K562 (cell line): ENCODE data around the gene FGR. TPM values are rescaled to one million over a fixed set of nuclear protein-coding genes. Genes with fewer than 3 reads are reported as not detected.

Experiments used
- BRD9 ChIP-seq: fragments of 450-650 bp; IDR thresholded peaks from 2 replicates; pipeline ENCODE4 v1.6.1; 2018; ENCODE audit warnings: low read depth; ENCODE audit not compliant: partially characterized antibody
- ERF ChIP-seq: fragments of 450-650 bp; formaldehyde crosslinking; IDR thresholded peaks from 2 replicates; pipeline ENCODE4 v1.4.0; 2020; ENCODE audit warnings: mild to moderate bottlenecking, mixed read lengths
- IRF2 ChIP-seq: sonication (generic); formaldehyde crosslinking; IDR thresholded peaks from 2 replicates; pipeline ENCODE4 v1.8.1; 2022; ENCODE audit warnings: mild to moderate bottlenecking, missing genetic modification reagents
- RBM25 ChIP-seq: fragments of 200-400 bp; formaldehyde crosslinking; IDR thresholded peaks from 2 replicates; pipeline ENCODE4 v1.6.1; 2018; ENCODE audit warnings: low read length, low read depth, moderate library complexity; ENCODE audit not compliant: severe bottlenecking
- REST ChIP-seq, 2 experiments: fragments of 450-650 bp; formaldehyde crosslinking in 1 of 2; IDR thresholded peaks; 2 replicates each; pipeline versions ENCODE4 v1.4.0 to v1.6.1; 2014 to 2020; ENCODE audit warnings: mild to moderate bottlenecking in 2 of 2, borderline replicate concordance in 1 of 2, low read depth in 1 of 2
- ZKSCAN8 ChIP-seq: fragments of 200-800 bp; sonication (Bioruptor generic); IDR thresholded peaks from 2 replicates; pipeline ENCODE4 v1.6.1; 2016; ENCODE audit warnings: missing genetic modification characterization, missing compliant biosample characterization
- ZNF174 ChIP-seq: fragments of 250-450 bp; sonication (Bioruptor Pico); IDR thresholded peaks from 2 replicates; pipeline ENCODE4 v1.4.0; 2020; ENCODE audit warnings: mild to moderate bottlenecking
- ZNF280A ChIP-seq: fragments of 450-650 bp; IDR thresholded peaks from 2 replicates; pipeline ENCODE4 v1.6.1; 2018; ENCODE audit warnings: mild to moderate bottlenecking, low read depth; ENCODE audit not compliant: partially characterized antibody
- ZNF41 ChIP-seq: fragments of 250-450 bp; sonication (Bioruptor Pico); conservative IDR thresholded peaks from 2 replicates; pipeline ENCODE4 v1.4.0; 2020; ENCODE audit warnings: mild to moderate bottlenecking
- ZNF518B ChIP-seq: fragments of 250-450 bp; sonication (Bioruptor Pico); IDR thresholded peaks from 2 replicates; pipeline ENCODE4 v1.5.0; 2021; ENCODE audit warnings: mild to moderate bottlenecking, moderate library complexity
- polyA plus RNA-seq, 8 experiments: library from polyadenylated mRNA; depleted of rRNA in 4 of 8; stranded (reverse) in 5 of 8; unstranded in 3 of 8; fragments of >200 nt; fragmentation: Nextera tagmentation in 2 of 8; fragmentation: Illumina TruSeq in 1 of 8; extraction: Ambion mirVana in 2 of 8; extraction: Trizol in 1 of 8; gene quantifications; 2 replicates each; pipeline versions ENCODE4 v1.2.1 to v1.2.3, GENCODE V29; 2011 to 2014; ENCODE audit warnings: inconsistent platforms in 1 of 8, missing spikeins in 1 of 8
- total RNA-seq, 7 experiments: library from RNA; depleted of rRNA in 6 of 7; stranded (reverse); fragments of >200 nt in 6 of 7; fragmentation: Illumina TruSeq in 2 of 7; extraction: Trizol in 2 of 7; gene quantifications; 2 replicates each; pipeline versions ENCODE4 v1.2.1 to v1.2.3, GENCODE V29; 2011 to 2021; ENCODE audit warnings: low replicate concordance in 1 of 7

The FGR gene
- total and polyA plus RNA-seq, 9 of the 15 experiments (the other 6 are each of a cell fraction or from before 2014, with no cell fraction given) = 0.04 to 0.11 TPM; not detected in 7

- TF ChIP-seq ZNF41 (CRISPR knock-in tag) (no peak), BRD9 (peak; percentile 25), RBM25 (peak; percentile 79), IRF2 (CRISPR knock-in tag) (0 out of 2 replicates have a peak, but pooled peaks have one; percentile 17), ERF (CRISPR knock-in tag) (no peak), ZNF280A (no peak), ZKSCAN8 (CRISPR knock-in tag) (no peak), REST (IDR thresholded peaks at IDR 0.05; ENCODE audit: borderline replicate concordance) (no peak), REST (CRISPR knock-in tag; IDR thresholded peaks at IDR 0.05; ENCODE audit: low read depth) (no peak), ZNF518B (no peak), ZNF174 (CRISPR knock-in tag) (no peak)
Measured at GRCh38 chr1:27644369-27645070, 9.5 kb upstream of the FGR start (continued).
